BJ (cell line): ENCODE measurements around the gene USP17L26. TPM values are rescaled to one million over a fixed set of nuclear protein-coding genes. Genes with fewer than 3 reads are reported as not detected.
"Not testable (repeated sequence)": the region's sequence is repeated elsewhere in the genome, so short reads cannot be mapped to it uniquely, and the experiment has no call there.

Experiments
- CTCF ChIA-PET: fragments of 350-600 bp; formaldehyde crosslinking; extraction: SDS; loops from one replicate; lab custom pipeline; 2021; ENCODE audit warnings: antibody characterized with exemption, inconsistent platforms; lab: Yijun Ruan, JAX
- POLR2A ChIA-PET: fragments of 300-600 bp; sonication (Branson Sonifier 250); formaldehyde crosslinking; extraction: SDS; loops from one replicate; lab custom pipeline; 2021; ENCODE audit warnings: antibody characterized with exemption; lab: Charles Lee
- DNase-seq: peaks from one replicate; pipeline ENCODE4 v3.0.0-alpha.2; 2011; ENCODE audit warnings: low read depth
- H3K27me3 ChIP-seq: 2 replicates; pipeline ENCODE4 v1.6.0; 2011; ENCODE audit warnings: low read length; ENCODE audit not compliant: control insufficient read depth, insufficient read depth
- H3K36me3 ChIP-seq: 2 replicates; pipeline ENCODE4 v1.5.1; 2011; ENCODE audit warnings: low read length; ENCODE audit not compliant: control insufficient read depth, insufficient read depth
- H3K4me3 ChIP-seq: 2 replicates; pipeline ENCODE4 v1.5.1; 2011; ENCODE audit warnings: low read depth, mild to moderate bottlenecking, control low read depth, low read length
- CTCF ChIP-seq: IDR thresholded peaks from 2 replicates; pipeline ENCODE4 v1.5.1; 2011; ENCODE audit warnings: low read depth, mild to moderate bottlenecking, control low read depth, inconsistent platforms, low read length, moderate library complexity; ENCODE audit not compliant: insufficient read depth
- polyA plus RNA-seq: library from polyadenylated mRNA; depleted of rRNA; stranded (reverse); fragments of >200 nt; gene quantifications from 2 replicates; pipeline ENCODE4 v1.2.3, GENCODE V29; 2011; rRNA removed

The USP17L26 gene
- polyA plus RNA-seq, 1 experiment, result not detected

- peak overlapping the region; percentile 30 for H3K4me3 ChIP-seq
Measured at GRCh38 chr4:9381012-9381534, 46.6 kb downstream of the USP17L26 start.

GRCh38 chr4:9384126-9384525, 49.7 kb downstream of the USP17L26 start:
- Histone ChIP-seq H3K36me3 (no peaks in the 10 kb centered on the region), H3K27me3 (no peaks in the 10 kb centered on the region), H3K4me3 (no peak overlapping the region)
- ChIA-PET CTCF (no interaction called here), POLR2A (no interaction called here)
- DNase-seq, result no peak
- no peak for TF ChIP-seq CTCF

More at GRCh38 chr4:9381012-9381534, 46.6 kb downstream of the USP17L26 start:
- H3K36me3 ChIP-seq, H3K27me3 ChIP-seq, POLR2A ChIA-PET, DNase-seq: not testable (repeated sequence)
- TF ChIP-seq CTCF, result peak; percentile 42
- CTCF ChIA-PET, result interaction anchor here (1.1 to 1.3 kb wide), 2 partner anchors 380 kb away, joined by 3 read pairs; no protein-coding TSS in a partner anchor

Other genes starting within 250 kb of the USP17L26 start
- gene FAM90A26, start 164.2 kb upstream of the USP17L26 start, polyA plus RNA-seq, result not detected in 2 replicates
- not detected in 2 replicates for gene USP17L10, start 124.0 kb upstream of the USP17L26 start, polyA plus RNA-seq
- not detected in 2 replicates for gene USP17L11, start 119.3 kb upstream of the USP17L26 start, polyA plus RNA-seq
- gene USP17L12, start 114.5 kb upstream of the USP17L26 start, polyA plus RNA-seq, result not detected in 2 replicates
- not detected in 2 replicates for gene USP17L13, start 109.8 kb upstream of the USP17L26 start, polyA plus RNA-seq
- not detected in 2 replicates for gene USP17L15, start 100.3 kb upstream of the USP17L26 start, polyA plus RNA-seq
- not detected in 2 replicates for gene USP17L17, start 90.8 kb upstream of the USP17L26 start, polyA plus RNA-seq
- gene USP17L18, start 86.0 kb upstream of the USP17L26 start, polyA plus RNA-seq, result not detected in 2 replicates
- gene USP17L19, start 81.3 kb upstream of the USP17L26 start, polyA plus RNA-seq, result not detected in 2 replicates
- not detected in 2 replicates for gene USP17L20, start 76.5 kb upstream of the USP17L26 start, polyA plus RNA-seq
- not detected in 2 replicates for gene USP17L21, start 71.8 kb upstream of the USP17L26 start, polyA plus RNA-seq
- not detected in 2 replicates for gene USP17L22, start 67.0 kb upstream of the USP17L26 start, polyA plus RNA-seq
- not detected in 2 replicates for gene USP17L24, start 9.5 kb upstream of the USP17L26 start, polyA plus RNA-seq
- not detected in 2 replicates for gene USP17L25, start 4.7 kb upstream of the USP17L26 start, polyA plus RNA-seq
- not detected in 2 replicates for gene USP17L5, start 4.7 kb downstream of the USP17L26 start, polyA plus RNA-seq
- gene USP17L27, start 9.5 kb downstream of the USP17L26 start, polyA plus RNA-seq, result not detected in 2 replicates
- gene USP17L28, start 14.2 kb downstream of the USP17L26 start, polyA plus RNA-seq, result not detected in 2 replicates
- not detected in 2 replicates for gene USP17L29, start 19.0 kb downstream of the USP17L26 start, polyA plus RNA-seq
- not detected in 2 replicates for gene USP17L30, start 28.5 kb downstream of the USP17L26 start, polyA plus RNA-seq
- gene DEFB131A, start 109.8 kb downstream of the USP17L26 start, polyA plus RNA-seq, result not detected in 2 replicates